HG02571 (cell line): ENCODE results near the gene DMAC2.
"Not testable (repeated sequence)": the region's sequence is repeated elsewhere in the genome, so short reads cannot be mapped to it uniquely, and the experiment has no call there.

ENCODE experiments used
- ATAC-seq: cut with Tn5 transposase; IDR thresholded peaks from one replicate; pipeline ENCODE4 v1.9.1; 2021; ENCODE audit warnings: mild to moderate bottlenecking, moderate library complexity; ENCODE audit not compliant: unreplicated experiment

Gene DMAC2

GRCh38 chr19:41424335-41425173, 15.2 kb downstream of the DMAC2 start:
- no peak for ATAC-seq

- ATAC-seq = no peak
Measured at GRCh38 chr19:41422955-41423354, 16.8 kb downstream of the DMAC2 start.

- no peak for ATAC-seq
Measured at GRCh38 chr19:41422456-41422855, 17.3 kb downstream of the DMAC2 start.

- no peak for ATAC-seq
Measured at GRCh38 chr19:41421973-41422372, 17.7 kb downstream of the DMAC2 start.

- ATAC-seq = no peak
Measured at GRCh38 chr19:41421314-41421713, 18.4 kb downstream of the DMAC2 start.

- ATAC-seq = no peak
Measured at GRCh38 chr19:41420101-41420880, 19.4 kb downstream of the DMAC2 start.

- no peak for ATAC-seq
Measured at GRCh38 chr19:41416194-41416674, 23.5 kb downstream of the DMAC2 start.

- ATAC-seq = no peak
Measured at GRCh38 chr19:41415154-41415571, 24.5 kb downstream of the DMAC2 start.

- no peak for ATAC-seq
Measured at GRCh38 chr19:41414461-41414860, 25.3 kb downstream of the DMAC2 start.

- no peak for ATAC-seq
Measured at GRCh38 chr19:41413947-41414346, 25.8 kb downstream of the DMAC2 start.

- no peak for ATAC-seq
Measured at GRCh38 chr19:41412953-41413352, 26.8 kb downstream of the DMAC2 start.

- ATAC-seq = no peak
Measured at GRCh38 chr19:41411968-41412265, 27.8 kb downstream of the DMAC2 start.

- ATAC-seq = no peak
Measured at GRCh38 chr19:41411100-41411967, 28.4 kb downstream of the DMAC2 start.

GRCh38 chr19:41410336-41411054, 29.2 kb downstream of the DMAC2 start:
- no peak for ATAC-seq

- no peak for ATAC-seq
Measured at GRCh38 chr19:41409288-41409687, 30.4 kb downstream of the DMAC2 start.

- ATAC-seq = not testable (repeated sequence)
Measured at GRCh38 chr19:41408846-41409245, 30.9 kb downstream of the DMAC2 start.

- ATAC-seq = no peak
Measured at GRCh38 chr19:41408256-41408655, 31.5 kb downstream of the DMAC2 start.

GRCh38 chr19:41407271-41407670, 32.4 kb downstream of the DMAC2 start:
- no peak for ATAC-seq

- no peak for ATAC-seq
Measured at GRCh38 chr19:41405776-41406175, 33.9 kb downstream of the DMAC2 start.

- ATAC-seq = no peak
Measured at GRCh38 chr19:41403181-41403970, 36.3 kb downstream of the DMAC2 start.
